HepG2 (cell line): Measurements from ENCODE around the gene SLC13A1.

Experiments
- CBX2 ChIP-seq, 2 experiments: fragments of 200-600 bp in 1 of 2; sonication (generic); formaldehyde crosslinking in 1 of 2; IDR thresholded peaks; 2 replicates each; pipeline versions ENCODE4 v1.7.0 to v1.8.1; 2018 to 2022; ENCODE audit warnings: low read depth in 2 of 2, low read length in 1 of 2, mild to moderate bottlenecking in 1 of 2, missing genetic modification reagents in 1 of 2
- CHCHD3 ChIP-seq: sonication (generic); formaldehyde crosslinking; IDR thresholded peaks from 2 replicates; pipeline ENCODE4 v1.8.0; 2022; ENCODE audit warnings: mild to moderate bottlenecking, missing genetic modification reagents, moderate library complexity
- ESRRA ChIP-seq: sonication (generic); formaldehyde crosslinking; IDR thresholded peaks from 2 replicates; pipeline ENCODE4 v1.5.1; 2020; ENCODE audit warnings: mild to moderate bottlenecking, low read depth, missing genetic modification reagents
- NCOR1 ChIP-seq: fragments of 200-600 bp; sonication (generic); IDR thresholded peaks from 2 replicates; pipeline ENCODE4 v1.7.0; 2017; ENCODE audit warnings: antibody characterized with exemption, low read length, borderline replicate concordance
- NR3C1 ChIP-seq: sonication (generic); formaldehyde crosslinking; IDR thresholded peaks from 2 replicates; pipeline ENCODE4 v1.4.0; 2020; ENCODE audit warnings: missing genetic modification reagents
- POLR2AphosphoS5 ChIP-seq: IDR thresholded peaks from 2 replicates; pipeline ENCODE4 v1.6.1; 2012; ENCODE audit warnings: low read depth, low read length
- RAD21 ChIP-seq: fragments of 450-650 bp; formaldehyde crosslinking; IDR thresholded peaks from 2 replicates; pipeline ENCODE4 v1.5.0; 2020; ENCODE audit warnings: mild to moderate bottlenecking
- RAD51 ChIP-seq: fragments of 450-650 bp; IDR thresholded peaks from 2 replicates; pipeline ENCODE4 v1.6.1; 2016; ENCODE audit warnings: borderline replicate concordance
- RARA ChIP-seq: IDR thresholded peaks from 2 replicates; pipeline ENCODE4 v1.6.1; 2016; ENCODE audit warnings: missing genetic modification reagents, missing compliant biosample characterization
- TF ChIP-seq, protein P1 (sequence below): sonication (generic); formaldehyde crosslinking; IDR thresholded peaks from 2 replicates; pipeline ENCODE4 v1.5.0; 2020; ENCODE audit warnings: mild to moderate bottlenecking, missing genetic modification reagents, moderate library complexity

DNA sequence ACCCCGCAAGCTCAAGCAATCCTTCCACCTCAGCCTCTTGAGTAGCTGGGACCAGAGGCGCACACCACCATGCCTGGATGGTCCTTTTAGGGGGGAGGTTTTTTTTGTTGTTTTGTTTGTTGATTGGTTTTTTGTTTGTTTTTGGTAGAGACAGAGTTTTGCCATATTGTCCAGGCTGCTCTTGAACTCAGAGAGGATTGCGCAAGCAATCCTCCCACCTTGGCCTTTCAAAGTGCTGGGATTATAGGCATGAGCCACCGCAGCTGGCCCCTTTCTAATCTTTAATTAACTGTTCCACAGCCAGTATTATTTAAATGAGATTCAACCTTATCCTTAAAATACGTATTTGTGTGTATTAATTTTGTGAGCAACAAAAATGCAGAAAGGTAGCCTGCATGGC, 65.8 kb downstream of the SLC13A1 start:
- TF ChIP-seq NCOR1 (no peak), CBX2 (IDR thresholded peaks at IDR 0.05; ENCODE audit: low read depth, low read length) (no peak), CBX2 (CRISPR knock-in tag; IDR thresholded peaks at IDR 0.05; ENCODE audit: low read depth) (no peak), POLR2AphosphoS5 (no peak), RAD21 (CRISPR knock-in tag) (no peak), CHCHD3 (CRISPR knock-in tag) (no peak), RAD51 (no peak), RARA (CRISPR knock-in tag) (no peak), ESRRA (no peak), NR3C1 (no peak)
- TF ChIP-seq, protein P1, sequence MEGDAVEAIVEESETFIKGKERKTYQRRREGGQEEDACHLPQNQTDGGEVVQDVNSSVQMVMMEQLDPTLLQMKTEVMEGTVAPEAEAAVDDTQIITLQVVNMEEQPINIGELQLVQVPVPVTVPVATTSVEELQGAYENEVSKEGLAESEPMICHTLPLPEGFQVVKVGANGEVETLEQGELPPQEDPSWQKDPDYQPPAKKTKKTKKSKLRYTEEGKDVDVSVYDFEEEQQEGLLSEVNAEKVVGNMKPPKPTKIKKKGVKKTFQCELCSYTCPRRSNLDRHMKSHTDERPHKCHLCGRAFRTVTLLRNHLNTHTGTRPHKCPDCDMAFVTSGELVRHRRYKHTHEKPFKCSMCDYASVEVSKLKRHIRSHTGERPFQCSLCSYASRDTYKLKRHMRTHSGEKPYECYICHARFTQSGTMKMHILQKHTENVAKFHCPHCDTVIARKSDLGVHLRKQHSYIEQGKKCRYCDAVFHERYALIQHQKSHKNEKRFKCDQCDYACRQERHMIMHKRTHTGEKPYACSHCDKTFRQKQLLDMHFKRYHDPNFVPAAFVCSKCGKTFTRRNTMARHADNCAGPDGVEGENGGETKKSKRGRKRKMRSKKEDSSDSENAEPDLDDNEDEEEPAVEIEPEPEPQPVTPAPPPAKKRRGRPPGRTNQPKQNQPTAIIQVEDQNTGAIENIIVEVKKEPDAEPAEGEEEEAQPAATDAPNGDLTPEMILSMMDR (CRISPR knock-in tag): no peak
